ENCODE measurements around the gene HECW1. TPM values are rescaled to one million over a fixed set of nuclear protein-coding genes. Genes with fewer than 3 reads are reported as not detected.
A peak's percentile ranks its signal among the peaks of the same experiment; 100 is the strongest.

Gene HECW1
- total RNA-seq, 3 donors from 2014 or later: not detected

- Mint-ChIP-seq H3K36me3 (ENCODE audit: insufficient read depth) (no peaks in the 10 kb centered on the region), H3K4me1 (ENCODE audit: low read depth) (no peaks in the 10 kb centered on the region), H3K27me3 (ENCODE audit: low read depth) (peaks cover 22% of the 10 kb centered on the region)
Measured at GRCh38 chr7:43396187-43396740, 283.8 kb downstream of the HECW1 start.

GRCh38 chr7:43398831-43399230 lies 286.4 kb downstream of the HECW1 start:
- DNase-seq (no peak), ATAC-seq (no peak)
- Mint-ChIP-seq H3K4me1 (ENCODE audit: low read depth) (no peaks in the 10 kb centered on the region), H3K4me3 (no peak overlapping the region), H3K27me3 (ENCODE audit: low read depth) (peaks cover 22% of the 10 kb centered on the region), H3K9me3 (peaks cover 5% of the 10 kb centered on the region), H3K36me3 (ENCODE audit: insufficient read depth) (no peaks in the 10 kb centered on the region)

More at GRCh38 chr7:43396187-43396740, 283.8 kb downstream of the HECW1 start:
- Mint-ChIP-seq H3K9me3 (peaks cover 5% of the 10 kb centered on the region), H3K4me3 (no peak overlapping the region)
- ATAC-seq (no peak), DNase-seq (no peak)

- no peak for DNase-seq
- no peaks in the 10 kb centered on the region for H3K9me3 Mint-ChIP-seq
- no peaks in the 10 kb centered on the region for H3K4me1 Mint-ChIP-seq (ENCODE audit: low read depth)
- no peaks in the 10 kb centered on the region for H3K36me3 Mint-ChIP-seq (ENCODE audit: insufficient read depth)
- ATAC-seq: no peak
- H3K27me3 Mint-ChIP-seq (ENCODE audit: low read depth): no peaks in the 10 kb centered on the region
- H3K4me3 Mint-ChIP-seq: no peak overlapping the region
Measured at GRCh38 chr7:43405948-43406347, 293.5 kb downstream of the HECW1 start.

- DNase-seq (no peak), ATAC-seq (no peak)
- Mint-ChIP-seq H3K36me3 (ENCODE audit: insufficient read depth) (no peaks in the 10 kb centered on the region), H3K9me3 (no peaks in the 10 kb centered on the region), H3K4me3 (no peak overlapping the region), H3K27me3 (ENCODE audit: low read depth) (no peaks in the 10 kb centered on the region), H3K4me1 (ENCODE audit: low read depth) (no peaks in the 10 kb centered on the region)
Measured at GRCh38 chr7:43406961-43407360, 294.5 kb downstream of the HECW1 start.

- no peak overlapping the region for H3K4me3 Mint-ChIP-seq
- no peaks in the 10 kb centered on the region for H3K36me3 Mint-ChIP-seq (ENCODE audit: insufficient read depth)
- ATAC-seq: no peak
Measured at GRCh38 chr7:43408981-43409380, 296.5 kb downstream of the HECW1 start.

GRCh38 chr7:43417455-43417854 lies 305.0 kb downstream of the HECW1 start:
- Mint-ChIP-seq H3K4me3 (no peak overlapping the region), H3K27me3 (ENCODE audit: low read depth) (peaks cover 28% of the 10 kb centered on the region), H3K9me3 (no peaks in the 10 kb centered on the region), H3K36me3 (ENCODE audit: insufficient read depth) (no peaks in the 10 kb centered on the region), H3K4me1 (ENCODE audit: low read depth) (no peaks in the 10 kb centered on the region)
- DNase-seq (no peak), ATAC-seq (no peak)

More at GRCh38 chr7:43408981-43409380, 296.5 kb downstream of the HECW1 start:
- Mint-ChIP-seq H3K4me1 (ENCODE audit: low read depth) (no peaks in the 10 kb centered on the region), H3K9me3 (no peaks in the 10 kb centered on the region), H3K27me3 (ENCODE audit: low read depth) (no peaks in the 10 kb centered on the region)
- DNase-seq: no peak

GRCh38 chr7:43430411-43430810 lies 318.0 kb downstream of the HECW1 start:
- Mint-ChIP-seq H3K4me1 (ENCODE audit: low read depth) (no peaks in the 10 kb centered on the region), H3K36me3 (ENCODE audit: insufficient read depth) (peaks cover 2% of the 10 kb centered on the region)

GRCh38 chr7:43431020-43431595 lies 318.7 kb downstream of the HECW1 start:
- no peaks in the 10 kb centered on the region for H3K9me3 Mint-ChIP-seq
- peak in 1 of 2 donors; percentile 25 for ATAC-seq
- DNase-seq: no peak
- peaks cover 2% of the 10 kb centered on the region for H3K36me3 Mint-ChIP-seq (ENCODE audit: insufficient read depth)
- H3K27me3 Mint-ChIP-seq (ENCODE audit: low read depth): peaks cover 8% of the 10 kb centered on the region
- no peaks in the 10 kb centered on the region for H3K4me1 Mint-ChIP-seq (ENCODE audit: low read depth)
- H3K4me3 Mint-ChIP-seq: no peak overlapping the region

More at GRCh38 chr7:43430411-43430810, 318.0 kb downstream of the HECW1 start:
- peaks cover 8% of the 10 kb centered on the region for H3K27me3 Mint-ChIP-seq (ENCODE audit: low read depth)
- DNase-seq: no peak
- H3K9me3 Mint-ChIP-seq: no peaks in the 10 kb centered on the region
- ATAC-seq: no peak
- H3K4me3 Mint-ChIP-seq: no peak overlapping the region

- Mint-ChIP-seq H3K36me3 (ENCODE audit: insufficient read depth) (no peaks in the 10 kb centered on the region), H3K4me1 (ENCODE audit: low read depth) (peaks cover 2% of the 10 kb centered on the region), H3K4me3 (no peak overlapping the region), H3K27me3 (ENCODE audit: low read depth) (peaks cover 10% of the 10 kb centered on the region), H3K9me3 (no peaks in the 10 kb centered on the region)
- no peak for DNase-seq
- no peak for ATAC-seq
Measured at GRCh38 chr7:43433639-43434038, 321.2 kb downstream of the HECW1 start.

- Mint-ChIP-seq H3K4me1 (ENCODE audit: low read depth) (peaks cover 2% of the 10 kb centered on the region), H3K4me3 (no peak overlapping the region), H3K36me3 (ENCODE audit: insufficient read depth) (no peaks in the 10 kb centered on the region), H3K9me3 (no peaks in the 10 kb centered on the region), H3K27me3 (ENCODE audit: low read depth) (peaks cover 6% of the 10 kb centered on the region)
- ATAC-seq (no peak), DNase-seq (no peak)
Measured at GRCh38 chr7:43437001-43437400, 324.6 kb downstream of the HECW1 start.

GRCh38 chr7:43438897-43439479 lies 326.5 kb downstream of the HECW1 start:
- Mint-ChIP-seq H3K4me1 (ENCODE audit: low read depth) (peaks cover 2% of the 10 kb centered on the region), H3K36me3 (ENCODE audit: insufficient read depth) (no peaks in the 10 kb centered on the region), H3K27me3 (ENCODE audit: low read depth) (peaks cover 2% of the 10 kb centered on the region), H3K4me3 (no peak overlapping the region), H3K9me3 (no peaks in the 10 kb centered on the region)
- DNase-seq: no peak
- no peak for ATAC-seq

GRCh38 chr7:43439631-43440401 lies 327.4 kb downstream of the HECW1 start:
- ATAC-seq (peak; percentile 55 to 74), DNase-seq (peak; percentile 46)
- Mint-ChIP-seq H3K4me1 (ENCODE audit: low read depth) (peaks cover 2% of the 10 kb centered on the region), H3K4me3 (no peak overlapping the region), H3K36me3 (ENCODE audit: insufficient read depth) (no peaks in the 10 kb centered on the region), H3K9me3 (no peaks in the 10 kb centered on the region), H3K27me3 (ENCODE audit: low read depth) (peaks cover 7% of the 10 kb centered on the region)

- H3K36me3 Mint-ChIP-seq (ENCODE audit: insufficient read depth): no peaks in the 10 kb centered on the region
- H3K4me3 Mint-ChIP-seq: no peak overlapping the region
- H3K9me3 Mint-ChIP-seq: no peaks in the 10 kb centered on the region
- H3K4me1 Mint-ChIP-seq (ENCODE audit: low read depth): peaks cover 2% of the 10 kb centered on the region
- DNase-seq: no peak
- peaks cover 7% of the 10 kb centered on the region for H3K27me3 Mint-ChIP-seq (ENCODE audit: low read depth)
- ATAC-seq: no peak
Measured at GRCh38 chr7:43441231-43442130, 329.0 kb downstream of the HECW1 start.

- no peak for DNase-seq
- H3K9me3 Mint-ChIP-seq: no peaks in the 10 kb centered on the region
- no peaks in the 10 kb centered on the region for H3K4me1 Mint-ChIP-seq (ENCODE audit: low read depth)
- H3K27me3 Mint-ChIP-seq (ENCODE audit: low read depth): peaks cover 5% of the 10 kb centered on the region
- no peak overlapping the region for H3K4me3 Mint-ChIP-seq
- no peak for ATAC-seq
- H3K36me3 Mint-ChIP-seq (ENCODE audit: insufficient read depth): no peaks in the 10 kb centered on the region
Measured at GRCh38 chr7:43443381-43443780, 330.9 kb downstream of the HECW1 start.
